PC-3 (cell line): ENCODE measurements around the gene NKTR.

Source experiments
- CTCF ChIP-seq: fragments of 300-600 bp; sonication (generic); conservative IDR thresholded peaks from 2 replicates; pipeline ENCODE4 v1.5.1; 2017; ENCODE audit warnings: antibody characterized with exemption, low read depth, mild to moderate bottlenecking, low read length
- EZH2 ChIP-seq: fragments of 300-600 bp; sonication (generic); IDR thresholded peaks from one replicate; pipeline ENCODE4 v1.6.1; 2017; ENCODE audit warnings: antibody characterized with exemption, mild to moderate bottlenecking, low read length; ENCODE audit not compliant: unreplicated experiment

- no peak for TF ChIP-seq CTCF
- no peak for TF ChIP-seq EZH2
Measured at GRCh38 chr3:42694366-42694765, 93.9 kb downstream of the NKTR start.
